Transverse colon (tissue), 1 donor: ENCODE data around the gene WDHD1.

Experiments used
- EP300 ChIP-seq: sonication (generic); formaldehyde crosslinking; IDR thresholded peaks from one replicate; pipeline ENCODE4 v1.6.1; 2017; ENCODE audit warnings: antibody characterized with exemption, low read depth
- POLR2A ChIP-seq: fragments of 450-650 bp; IDR thresholded peaks from one replicate; pipeline ENCODE4 v1.6.1; 2016; ENCODE audit warnings: antibody characterized with exemption, mild to moderate bottlenecking, moderate library complexity

DNA sequence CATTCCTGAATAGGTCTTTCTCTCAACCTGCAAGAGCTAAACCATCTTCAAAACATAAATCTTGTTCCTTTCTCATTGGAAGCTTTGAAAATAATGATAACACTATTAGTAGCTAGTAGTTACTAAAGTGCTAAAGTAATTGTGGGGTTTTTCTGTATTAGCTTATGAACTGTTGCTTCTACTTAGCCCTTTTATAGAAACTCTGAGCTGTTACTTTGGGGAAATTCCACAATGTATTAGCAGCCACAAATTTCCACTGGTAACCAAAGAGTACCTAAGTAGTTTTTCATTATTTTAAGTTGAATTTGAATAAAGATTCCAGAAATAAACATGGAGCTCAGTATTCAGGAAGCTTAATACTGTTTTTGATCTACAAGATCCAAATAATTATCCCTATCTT, 18.2 kb upstream of the WDHD1 start:
- TF ChIP-seq POLR2A = no peak
- no peak for TF ChIP-seq EP300
